Lower leg skin (tissue), 4 donors: Measurements from ENCODE around the gene LGR5. TPM values are rescaled to one million over a fixed set of nuclear protein-coding genes. Genes with fewer than 3 reads are reported as not detected.

Source experiments
- DNase-seq, 2 donors: peaks; one replicate each; pipeline ENCODE4 v3.0.0-alpha.2; 2019; ENCODE audit warnings: low spot score in 2 of 2
- H3K4me3 ChIP-seq: fragments of 200-600 bp; sonication (generic); 2 replicates; pipeline ENCODE4 v1.5.1; 2017; ENCODE audit warnings: mild to moderate bottlenecking, low read depth; ENCODE audit not compliant: poor library complexity, severe bottlenecking
- CTCF ChIP-seq, 3 donors: fragments of 450-650 bp; IDR thresholded peaks; one replicate each; pipeline ENCODE4 v1.5.1; 2016; ENCODE audit warnings: antibody characterized with exemption in 3 of 3, mild to moderate bottlenecking in 3 of 3, moderate library complexity in 2 of 3
- POLR2A ChIP-seq, 2 donors: fragments of 450-650 bp; IDR thresholded peaks; one replicate each; pipeline ENCODE4 v1.6.1; 2016 to 2017; ENCODE audit warnings: antibody characterized with exemption in 2 of 2, mild to moderate bottlenecking in 1 of 2, moderate library complexity in 1 of 2
- WGBS, 2 donors: methylation state at CpG; one replicate each; pipeline ENCODE4 v1.1.5; 2018; 5-methylcytosine and 5-hydroxymethylcytosine counted together
- intact Hi-C: fragments of 100-400 bp; cut with DNase I; formaldehyde crosslinking; loops from one replicate; pipeline ENCODE4 v1.15.0; 2023; ENCODE audit warnings: low total_unique reads
- total RNA-seq, 4 donors: library from RNA; depleted of rRNA; stranded (reverse); fragments of >200 nt; gene quantifications; one replicate each; pipeline ENCODE4 v1.1.0, GENCODE V29; 2016

LGR5 gene
- total RNA-seq, 4 donors from 2014 or later = 1.1 to 6.3 (median 1.3) TPM

- no peak overlapping the region for H3K4me3 ChIP-seq
- DNase-seq = no peak
- no peak for TF ChIP-seq POLR2A (IDR thresholded peaks at IDR 0.05)
- TF ChIP-seq CTCF (IDR thresholded peaks at IDR 0.05) = no peak
- intact Hi-C loops = no loop called here
- WGBS, 2 donors = 87 to 92% methylated on average over 2 of the region's 2 CpGs
These were observed 96.8 kb downstream of the LGR5 start for GRCh38 chr12:71536279-71536938.

GRCh38 chr12:71536939-71537622 lies 97.5 kb downstream of the LGR5 start:
- intact Hi-C loops = no loop called here
- WGBS, 2 donors = 88 to 89% methylated on average over 3 of the region's 3 CpGs
- DNase-seq = no peak
- H3K4me3 ChIP-seq = no peak overlapping the region
- TF ChIP-seq CTCF (IDR thresholded peaks at IDR 0.05) = no peak

- H3K4me3 ChIP-seq = no peak overlapping the region
- 93 to 96% methylated on average over 3 of the region's 3 CpGs for WGBS, 2 donors
- TF ChIP-seq CTCF (IDR thresholded peaks at IDR 0.05) (no peak), POLR2A (IDR thresholded peaks at IDR 0.05) (no peak)
- no peak for DNase-seq
- intact Hi-C loops = no loop called here
These were observed 99.2 kb downstream of the LGR5 start for GRCh38 chr12:71538807-71539206.

- intact Hi-C loops = no loop called here
- no peak for TF ChIP-seq POLR2A (IDR thresholded peaks at IDR 0.05)
- no peak for TF ChIP-seq CTCF (IDR thresholded peaks at IDR 0.05)
- WGBS, 2 donors = 79 to 82% methylated on average over 1 of the region's 1 CpG
- no peak for DNase-seq
- H3K4me3 ChIP-seq = no peak overlapping the region
These were observed 102.0 kb downstream of the LGR5 start for GRCh38 chr12:71541583-71541982.

GRCh38 chr12:71546322-71546861 lies 106.8 kb downstream of the LGR5 start:
- TF ChIP-seq POLR2A (IDR thresholded peaks at IDR 0.05) = no peak
- 94 to 98% methylated on average over 2 of the region's 2 CpGs for WGBS, 2 donors
- intact Hi-C loops = no loop called here
- no peak overlapping the region for H3K4me3 ChIP-seq
- no peak for DNase-seq

GRCh38 chr12:71548893-71549292 lies 109.3 kb downstream of the LGR5 start:
- no peak overlapping the region for H3K4me3 ChIP-seq
- WGBS, 2 donors = 79 to 89% methylated on average over 3 of the region's 3 CpGs
- intact Hi-C loops = no loop called here
- no peak for TF ChIP-seq POLR2A (IDR thresholded peaks at IDR 0.05)
- TF ChIP-seq CTCF (IDR thresholded peaks at IDR 0.05) = no peak
- no peak for DNase-seq
